HG03439 (cell line): ENCODE measurements around the gene CCDC34.

Experiments
- ATAC-seq: cut with Tn5 transposase; IDR thresholded peaks from one replicate; pipeline ENCODE4 v1.9.1; 2021; ENCODE audit warnings: mild to moderate bottlenecking, moderate library complexity; ENCODE audit not compliant: unreplicated experiment

CCDC34 gene

DNA sequence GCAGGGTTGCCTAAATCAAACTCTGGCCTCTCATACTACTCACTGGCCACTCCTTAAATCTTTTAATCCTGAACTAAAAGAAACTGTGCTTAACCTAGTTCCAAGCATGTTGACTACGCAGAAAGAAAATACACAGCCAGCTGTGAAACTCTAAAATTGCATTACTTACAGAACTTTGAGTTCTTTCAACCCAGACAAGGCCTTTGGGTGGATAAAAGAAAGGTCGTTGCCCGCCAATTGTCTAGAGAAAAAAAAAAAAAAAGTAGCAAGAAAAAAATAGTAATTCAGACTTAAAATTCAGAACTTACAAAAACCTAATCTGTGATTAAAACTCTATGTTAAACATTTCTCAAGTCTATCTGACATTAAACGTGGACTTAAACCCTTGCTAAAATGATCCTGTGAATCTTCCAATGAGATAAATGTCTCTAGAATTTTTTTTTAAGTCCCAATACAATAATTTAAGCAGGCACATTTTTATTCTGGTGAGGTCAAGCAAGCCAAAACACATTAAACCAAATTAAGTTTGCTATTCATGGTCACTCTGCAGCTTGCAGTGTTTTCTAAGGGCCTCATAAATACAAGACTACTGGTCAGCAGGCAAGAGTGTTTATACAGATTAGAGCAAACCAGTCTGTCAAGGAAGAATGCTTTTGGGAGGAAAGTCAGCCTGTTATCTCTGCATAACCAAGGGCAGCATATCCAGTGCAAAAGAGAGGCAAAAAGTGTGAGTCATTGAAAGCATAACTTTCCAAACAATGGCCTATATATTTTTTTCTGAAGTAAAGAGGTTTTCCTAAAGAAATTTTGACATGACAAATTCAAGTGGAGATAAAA is 29.5 kb upstream of the CCDC34 start:
- no peak for ATAC-seq

DNA sequence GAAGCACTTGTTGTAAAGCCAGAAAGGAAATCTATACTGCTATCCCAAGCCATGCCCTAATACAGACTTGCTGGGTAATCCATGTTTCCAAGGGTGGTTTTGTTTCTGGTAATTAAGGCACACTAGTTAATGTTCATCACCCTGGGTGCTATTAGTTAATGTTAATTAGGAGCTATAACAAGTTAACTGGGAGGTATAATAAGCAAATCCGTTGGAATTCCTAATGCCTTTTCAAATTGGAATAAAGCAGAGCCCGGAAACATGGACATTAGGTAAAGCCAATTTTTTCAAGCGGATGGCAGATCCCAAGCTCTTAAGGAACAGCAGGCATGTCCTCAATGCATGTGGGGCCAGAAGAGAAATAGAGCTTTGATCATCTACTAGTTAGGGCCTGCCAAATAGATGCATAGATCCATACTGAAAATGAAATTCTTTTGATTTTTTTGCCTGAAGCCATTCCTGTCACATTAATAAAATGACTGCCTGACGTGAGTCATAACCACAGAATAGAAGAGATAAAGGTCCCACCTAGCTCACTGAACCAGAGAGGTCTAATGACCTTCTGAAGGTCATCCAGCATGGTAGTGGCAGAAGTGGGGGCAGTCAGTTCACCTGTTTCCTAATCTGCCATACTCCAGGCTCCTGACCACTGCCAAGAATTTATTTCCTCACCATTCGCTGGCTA is 28.5 kb upstream of the CCDC34 start:
- ATAC-seq, result no peak

DNA sequence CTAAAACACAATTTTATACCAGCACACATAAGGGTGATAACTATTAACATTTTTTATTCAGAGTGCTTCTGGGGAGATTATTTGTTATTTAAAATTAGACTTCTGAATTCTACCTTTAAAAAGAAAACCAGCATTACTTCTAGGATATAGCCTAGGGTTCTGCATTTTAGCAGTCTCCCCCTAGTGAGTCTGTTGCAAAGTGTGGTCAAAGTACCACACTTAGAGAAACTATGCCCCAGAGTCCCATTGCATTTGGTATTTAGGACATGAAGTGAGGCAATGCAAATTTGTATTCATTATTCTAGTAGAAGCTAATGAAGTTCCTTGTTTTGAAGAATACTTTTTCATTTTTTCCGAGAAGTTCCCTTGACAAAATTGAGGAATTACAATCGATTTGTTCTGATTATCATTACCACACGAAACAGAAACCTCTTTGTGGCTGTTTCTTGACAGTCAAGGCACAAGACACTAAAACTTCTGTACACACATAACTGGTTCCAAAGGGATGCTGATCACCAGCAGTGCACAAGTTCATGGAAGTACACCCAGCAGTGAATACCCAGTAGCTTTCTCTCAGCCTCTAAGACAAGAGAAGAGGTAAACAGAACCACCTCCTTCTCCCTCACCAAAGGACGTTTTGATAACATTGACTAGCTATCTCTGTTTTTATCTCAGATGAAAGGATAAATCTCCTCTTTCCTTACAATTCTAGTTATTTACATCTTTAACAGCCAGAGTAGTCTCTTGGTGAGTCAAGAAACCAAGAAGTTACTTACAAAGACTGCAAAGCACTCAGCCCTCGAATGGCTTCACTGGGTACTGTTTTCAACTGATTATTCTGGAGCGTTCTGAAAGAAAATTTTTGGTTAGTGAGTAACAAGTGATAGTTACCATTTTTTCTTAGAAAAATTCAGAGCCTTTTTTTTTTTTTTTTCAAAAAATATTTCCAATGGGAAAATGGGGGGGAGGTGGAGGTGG is 27.6 kb upstream of the CCDC34 start:
- ATAC-seq, result no peak

DNA sequence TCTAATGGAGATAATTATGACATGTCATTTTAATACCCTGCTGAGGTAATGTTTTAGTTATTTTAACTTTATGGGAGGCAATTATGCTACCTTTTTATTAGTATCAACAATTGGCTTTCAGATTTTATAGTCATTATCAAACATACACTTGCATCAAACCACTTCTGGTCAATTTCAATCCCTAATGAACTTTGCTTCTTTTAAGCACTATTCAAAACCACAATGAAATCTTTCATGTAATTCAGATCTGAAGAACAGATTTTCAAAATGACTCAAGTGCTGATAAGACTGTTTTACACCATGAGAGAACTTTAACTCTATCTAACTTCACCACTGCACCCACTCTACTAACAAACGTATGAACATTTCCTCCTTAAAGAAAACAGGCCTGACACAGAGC is 25.9 kb upstream of the CCDC34 start:
- ATAC-seq, result no peak

DNA sequence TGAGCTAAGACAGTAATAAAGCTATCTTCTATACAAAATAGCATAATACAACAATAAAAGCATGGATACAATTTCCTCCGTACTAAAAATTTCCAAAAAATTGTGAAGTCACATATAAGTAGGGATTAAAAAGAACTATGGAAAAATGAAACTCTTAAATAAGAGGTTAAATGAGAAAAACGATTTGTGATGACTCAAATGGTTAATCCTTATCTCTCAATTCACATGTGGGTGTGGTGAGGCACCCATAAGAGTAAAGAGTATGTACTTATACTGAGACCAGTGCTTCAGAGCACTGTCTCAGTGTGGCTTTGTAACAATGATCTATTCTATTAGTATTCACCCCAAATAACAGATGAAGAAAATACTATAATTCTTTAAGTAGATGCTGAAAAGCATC is 25.0 kb upstream of the CCDC34 start:
- ATAC-seq, result no peak

DNA sequence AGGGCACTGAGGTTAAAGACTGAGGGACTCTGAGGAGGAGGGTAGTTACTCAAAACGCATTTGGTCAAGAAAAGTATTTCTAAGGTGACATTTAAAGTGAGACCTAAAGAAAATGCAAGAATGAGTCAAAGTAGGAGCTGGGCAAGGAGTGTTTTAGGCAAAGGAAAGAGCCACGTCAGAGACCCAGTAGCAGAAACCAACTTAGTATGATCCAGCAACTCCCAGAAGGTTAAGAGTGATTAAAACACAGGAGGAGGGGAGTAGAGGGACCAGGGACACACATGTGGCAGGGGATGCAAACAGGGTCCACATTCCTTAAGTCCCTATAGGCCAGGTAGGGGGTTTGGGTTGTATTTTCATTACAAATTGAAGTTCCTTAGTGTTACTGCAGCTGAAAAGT is 24.3 kb upstream of the CCDC34 start:
- ATAC-seq, result no peak

DNA sequence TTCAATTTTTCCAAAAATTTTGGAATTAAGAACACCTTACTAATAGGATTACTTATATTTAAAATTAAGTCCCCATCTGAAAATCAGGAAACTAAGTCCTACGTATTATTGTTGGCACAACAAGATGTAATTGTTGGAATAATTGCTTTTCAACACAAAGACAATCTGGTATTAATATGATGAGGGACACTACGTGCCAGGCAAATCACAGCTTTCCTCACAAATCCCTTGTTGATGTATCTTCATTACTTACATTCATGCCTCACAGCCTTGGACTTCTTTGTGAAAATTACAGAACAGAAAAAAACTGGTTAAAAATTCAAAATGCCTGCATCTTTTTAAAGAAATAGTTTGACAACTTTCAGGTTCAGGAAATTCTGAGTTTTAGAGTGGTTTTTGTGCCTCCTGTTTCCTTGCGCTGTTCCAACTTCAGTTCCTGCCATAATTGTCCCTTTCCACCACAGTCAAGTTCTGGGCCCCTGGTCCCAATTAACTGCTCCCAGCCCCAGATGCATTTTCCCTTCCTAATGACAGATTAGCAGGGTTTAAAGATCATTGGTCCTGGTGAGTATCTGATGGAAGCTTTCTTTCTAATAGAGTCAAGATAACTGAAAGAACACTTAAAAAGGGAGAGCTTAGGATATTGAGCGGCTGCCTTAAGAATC is 23.3 kb upstream of the CCDC34 start:
- no peak for ATAC-seq

DNA sequence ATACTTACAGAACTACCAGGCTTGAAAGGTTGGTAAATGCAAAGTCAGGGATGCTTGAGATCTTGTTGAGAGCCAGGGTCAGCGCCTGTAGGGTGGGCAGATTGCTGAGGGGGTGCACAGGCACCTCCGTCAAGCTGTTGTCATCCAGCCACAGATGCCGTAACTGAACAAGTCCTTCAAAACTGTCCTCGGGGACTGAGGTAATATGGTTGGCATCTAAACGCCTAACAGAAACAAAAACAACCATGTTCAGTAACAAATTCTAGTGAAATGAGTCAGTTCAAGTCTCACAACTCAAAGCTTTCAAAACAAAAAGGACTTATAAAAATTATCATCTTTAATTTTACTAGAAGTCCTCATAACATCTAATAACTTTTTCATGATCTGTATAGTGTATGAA is 22.2 kb upstream of the CCDC34 start:
- no peak for ATAC-seq

DNA sequence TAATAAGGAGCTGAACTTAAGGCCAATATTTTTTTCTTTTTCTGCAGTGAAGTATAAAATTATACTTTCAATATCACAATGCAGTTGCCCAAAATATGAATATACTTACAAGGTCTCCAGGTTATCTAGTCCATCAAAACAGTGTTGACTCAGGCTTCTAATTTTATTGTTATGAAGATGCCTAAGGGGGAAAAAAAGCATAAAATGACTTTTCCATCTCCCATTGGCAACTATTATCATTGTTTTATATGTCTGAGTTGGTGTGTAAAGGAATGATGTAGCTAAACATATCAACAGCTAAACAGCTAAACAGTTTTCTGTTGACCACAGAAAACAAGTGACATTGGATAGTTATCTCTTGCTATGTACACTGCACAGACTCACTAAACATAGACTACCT is 21.2 kb upstream of the CCDC34 start:
- no peak for ATAC-seq

DNA sequence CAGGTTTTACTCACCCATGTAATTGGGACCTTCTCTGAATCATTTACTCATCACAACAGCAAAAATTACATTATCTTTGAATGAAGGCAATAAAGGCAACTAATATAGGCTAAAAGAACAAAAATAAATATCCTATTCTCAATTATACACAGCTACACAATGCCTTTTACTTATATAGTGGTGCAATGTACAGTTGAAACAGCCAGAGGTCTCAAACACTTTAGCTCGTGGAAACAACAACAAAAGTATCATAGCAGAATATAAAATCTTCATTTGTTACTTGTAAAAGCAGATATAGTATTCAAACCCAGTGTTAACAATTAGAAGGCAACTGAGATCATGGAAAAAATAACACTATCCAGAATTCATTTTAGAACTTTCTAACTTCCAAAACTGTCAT is 20.6 kb upstream of the CCDC34 start:
- no peak for ATAC-seq

DNA sequence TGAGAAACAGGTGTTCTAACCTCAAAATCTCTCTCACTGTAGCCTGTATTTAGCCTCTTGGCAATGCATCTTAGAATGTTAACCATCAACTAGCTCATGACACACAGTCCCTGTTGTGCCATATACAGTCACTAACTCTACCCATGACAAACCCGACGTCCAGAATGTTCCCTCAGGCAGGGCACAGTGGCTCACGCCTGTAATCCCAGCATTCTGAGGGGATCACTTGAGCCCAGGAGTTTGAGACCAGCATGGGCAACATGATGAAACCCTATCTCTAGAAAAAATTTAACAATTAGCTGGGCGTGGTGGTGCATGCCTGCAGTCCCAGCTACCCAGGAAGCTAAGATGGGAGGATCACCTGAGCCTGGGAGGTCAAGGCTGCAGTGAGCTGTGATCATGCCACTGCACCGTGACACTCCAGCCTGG is 18.2 kb upstream of the CCDC34 start:
- ATAC-seq, result no peak

DNA sequence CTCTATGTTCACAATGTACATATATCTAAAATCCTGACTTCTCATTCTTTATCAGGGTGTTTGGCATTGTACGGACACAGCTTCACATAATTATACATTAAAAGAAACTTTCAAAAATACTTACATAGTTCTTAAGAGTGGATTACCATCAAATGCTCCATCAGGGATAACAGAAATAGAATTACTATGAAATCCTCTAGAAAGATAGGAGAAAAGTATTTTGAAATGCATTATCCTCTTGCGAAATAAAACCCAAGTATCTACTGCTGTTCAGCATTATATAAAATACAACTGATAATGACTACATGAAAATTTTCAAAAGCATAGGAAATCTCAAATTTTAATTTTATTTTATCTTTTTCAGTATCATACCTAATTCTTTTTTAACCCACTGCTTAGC is 17.8 kb upstream of the CCDC34 start:
- no peak for ATAC-seq

DNA sequence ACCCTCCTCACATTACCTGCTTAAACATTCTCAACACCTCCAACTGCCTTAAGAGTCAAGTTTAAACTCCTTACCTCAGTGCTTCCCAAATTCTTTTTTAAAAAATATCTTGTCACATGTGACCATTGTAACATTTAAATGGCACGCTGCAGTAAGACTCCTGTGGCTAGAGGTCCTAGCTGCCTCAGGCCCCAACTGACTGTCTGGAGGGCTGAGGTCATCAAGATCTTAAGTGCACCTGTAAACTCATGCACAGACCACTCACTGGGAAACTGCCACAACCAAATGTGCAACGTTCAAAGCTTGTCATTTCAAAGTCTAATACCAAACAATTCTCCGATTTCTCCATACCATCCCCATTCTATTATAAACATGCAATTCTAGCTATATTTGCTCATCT is 16.4 kb upstream of the CCDC34 start:
- ATAC-seq, result no peak

DNA sequence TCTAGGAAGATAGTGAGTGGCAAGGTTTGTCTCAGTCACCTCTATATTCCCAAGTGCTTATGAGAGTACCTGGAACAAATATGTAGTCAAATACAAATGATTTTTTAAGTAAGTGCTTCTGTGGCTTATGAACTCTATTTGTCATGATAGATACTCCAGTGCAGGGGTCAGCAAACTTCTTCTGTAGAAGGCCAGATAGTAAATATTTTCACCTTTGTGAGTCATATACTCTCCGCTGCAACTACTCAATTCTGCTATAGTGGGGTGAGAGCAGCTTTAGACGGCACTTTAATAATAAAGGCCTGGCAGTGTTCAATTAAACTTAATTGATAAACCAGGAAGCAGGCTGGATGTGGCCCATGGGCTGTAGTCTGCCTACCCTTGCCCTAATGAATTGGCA is 12.4 kb upstream of the CCDC34 start:
- no peak for ATAC-seq

DNA sequence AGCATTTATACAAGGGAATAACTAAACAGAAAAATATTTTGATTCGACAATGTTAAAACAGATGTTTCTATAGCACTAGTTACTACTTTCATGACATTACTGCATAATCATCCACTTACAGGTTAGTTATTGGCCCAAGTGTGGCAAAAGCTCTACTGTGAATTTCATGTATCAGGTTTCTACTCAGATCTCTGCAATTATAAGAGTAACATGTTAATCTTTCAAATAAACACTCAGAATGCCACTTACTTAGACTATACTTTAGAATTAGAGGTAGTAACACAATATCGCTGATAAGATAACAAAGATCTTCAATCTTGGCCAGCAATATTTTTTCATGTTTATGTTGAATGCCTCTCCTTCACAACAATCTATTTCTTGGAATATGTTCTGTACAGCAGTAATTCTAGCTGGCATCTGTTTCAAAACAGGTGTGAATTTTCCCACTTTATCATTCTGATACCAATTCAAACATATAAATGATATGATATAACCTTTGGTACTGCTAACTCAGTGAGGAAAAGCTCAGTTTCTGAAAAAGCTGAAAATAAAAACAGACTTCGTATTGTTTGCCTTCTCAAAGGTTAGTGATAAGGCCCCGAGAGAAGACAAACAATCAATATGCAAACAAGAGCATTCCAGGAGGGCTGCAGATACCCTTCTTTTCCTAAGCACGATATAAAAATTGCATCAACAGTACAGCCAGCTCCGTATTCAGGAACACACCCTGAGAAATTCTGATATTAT is 11.0 kb upstream of the CCDC34 start:
- ATAC-seq, result no peak

DNA sequence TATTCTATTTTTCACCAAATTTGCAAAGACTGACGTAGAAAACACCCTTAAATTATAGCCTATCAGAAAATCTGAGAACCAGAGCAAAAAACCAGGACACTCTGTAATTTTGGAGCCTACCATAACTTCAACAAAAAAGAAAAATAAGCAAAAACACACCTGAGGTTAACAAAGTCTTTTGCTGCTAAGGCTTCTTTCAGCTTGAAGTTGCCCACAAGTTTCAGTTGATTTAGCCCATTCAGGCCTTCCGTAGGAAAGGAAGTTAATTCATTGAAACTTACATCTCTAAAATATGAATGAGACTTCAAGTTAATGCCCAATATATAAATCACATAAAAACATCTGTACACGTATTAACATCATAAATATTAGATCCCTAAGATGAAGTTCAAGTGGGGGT is 10.4 kb upstream of the CCDC34 start:
- no peak for ATAC-seq

DNA sequence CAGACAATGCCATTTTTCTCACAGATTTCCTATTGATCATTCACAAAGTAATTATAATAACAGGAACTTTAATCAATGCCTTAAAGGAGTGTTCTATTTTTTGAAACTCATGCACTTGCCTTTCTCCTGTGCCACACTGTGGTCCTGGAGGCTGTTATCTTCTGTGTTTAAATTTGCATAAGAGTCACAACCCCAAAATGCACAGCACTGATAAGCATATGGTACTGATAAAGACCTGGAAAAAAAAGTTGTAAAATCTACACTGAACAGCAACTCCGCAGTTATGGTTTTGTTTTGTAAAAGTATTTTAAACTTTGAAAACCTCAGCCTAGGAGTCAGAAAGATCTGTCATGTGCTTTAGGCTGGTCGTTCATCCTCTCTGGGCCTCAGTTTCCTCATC is 9.1 kb upstream of the CCDC34 start:
- ATAC-seq, result no peak

DNA sequence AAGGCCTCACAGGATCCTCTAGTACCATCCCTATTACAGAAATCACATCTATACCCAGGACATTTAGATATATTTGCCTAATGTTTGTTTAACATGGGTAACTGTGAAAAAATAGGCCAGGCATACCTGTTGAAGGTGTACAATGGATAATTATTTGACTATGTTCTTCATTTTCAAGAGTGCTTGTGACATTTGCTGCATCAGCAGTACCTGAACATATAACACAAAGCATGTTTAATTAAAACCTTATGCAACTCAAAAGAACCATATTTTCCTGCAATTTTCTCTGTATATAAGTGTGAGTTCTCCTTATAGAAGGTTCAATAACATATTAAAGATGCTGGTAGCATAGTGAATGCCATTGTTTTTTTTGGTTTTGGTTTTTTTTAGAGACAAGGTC is 8.5 kb upstream of the CCDC34 start:
- ATAC-seq, result no peak

DNA sequence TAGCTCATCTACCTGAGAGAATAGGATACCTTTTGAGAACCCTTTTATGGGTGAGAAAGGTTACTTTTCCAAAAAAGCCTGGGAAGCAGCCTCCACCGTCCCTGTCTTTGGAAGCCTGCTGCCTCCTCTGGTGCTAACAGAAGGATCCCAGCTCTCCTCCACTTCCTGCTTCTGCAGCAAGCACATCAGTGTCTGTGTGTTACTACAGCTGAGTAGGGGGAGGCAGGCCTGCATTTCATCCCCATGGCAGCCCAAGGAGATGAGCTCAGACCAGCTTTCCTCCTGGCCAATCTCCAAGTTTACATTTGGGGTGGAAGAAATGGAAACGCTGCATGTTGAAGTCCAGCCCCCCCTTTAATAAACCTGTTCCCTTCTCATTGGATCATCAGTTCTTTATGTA is 7.4 kb upstream of the CCDC34 start:
- no peak for ATAC-seq

DNA sequence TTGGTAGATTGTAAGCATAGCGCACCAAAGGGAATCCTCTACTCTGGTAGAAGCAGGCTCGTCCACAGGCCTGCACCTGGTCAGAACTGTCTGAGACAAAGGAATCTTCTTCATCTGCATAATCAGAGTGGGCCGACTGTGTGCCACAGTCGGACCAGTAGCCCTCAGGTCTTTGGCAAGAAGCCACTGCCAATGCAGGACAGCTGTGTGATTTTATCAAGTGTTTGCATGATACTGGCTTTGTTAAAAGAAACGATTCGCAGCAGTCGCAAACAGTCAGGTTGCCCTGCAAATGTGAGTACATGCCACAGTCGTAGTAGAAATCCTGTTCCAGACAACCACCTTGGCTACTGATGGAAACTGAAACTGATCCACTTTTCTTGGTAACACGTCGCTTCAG is 4.9 kb upstream of the CCDC34 start:
- ATAC-seq, result no peak
